CD4-positive, CD25-positive, alpha-beta regulatory T cell (primary cell): Measurements from ENCODE around the gene TP53I11. TPM values are rescaled to one million over a fixed set of nuclear protein-coding genes. Genes with fewer than 3 reads are reported as not detected.

ENCODE experiments used
- ATAC-seq, 2 donors: fragments of 150-1000 bp; cut with Tn5 transposase; one replicate each; pipeline ENCODE4 v1.10.0; 2021; ENCODE audit warnings: low read depth in 2 of 2, moderate number of reproducible peaks in 2 of 2, moderate library complexity in 1 of 2
- DNase-seq, 3 donors: peaks; one replicate each; pipeline versions ENCODE4 v3.0.0 to v3.0.0-alpha.2; 2012 to 2022; ENCODE audit warnings: mixed read lengths in 1 of 3
- H3K27ac ChIP-seq: one replicate; pipeline ENCODE4 v1.7.0; 2013; ENCODE audit warnings: mild to moderate bottlenecking, low read length; ENCODE audit not compliant: insufficient read depth, poor library complexity, severe bottlenecking
- H3K27me3 ChIP-seq: one replicate; pipeline ENCODE4 v1.7.0; 2013; ENCODE audit warnings: low read length; ENCODE audit not compliant: control insufficient read depth, insufficient read depth
- H3K36me3 ChIP-seq: one replicate; pipeline ENCODE4 v1.7.0; 2013; ENCODE audit warnings: mild to moderate bottlenecking, low read length, moderate library complexity; ENCODE audit not compliant: control insufficient read depth, insufficient read depth
- H3K4me1 ChIP-seq: 2 replicates; pipeline ENCODE4 v1.7.0; 2013; ENCODE audit warnings: mild to moderate bottlenecking, low read length; ENCODE audit not compliant: insufficient read depth, control insufficient read depth, poor library complexity, severe bottlenecking
- H3K4me3 ChIP-seq: one replicate; pipeline ENCODE4 v1.7.0; 2013; ENCODE audit warnings: low read depth, mild to moderate bottlenecking, low read length, moderate library complexity
- H3K9me3 ChIP-seq, 2 experiments: 1 replicate in 1 of 2; 2 replicates in 1 of 2; pipeline ENCODE4 v1.7.0; 2013; ENCODE audit warnings: low read length in 2 of 2, mild to moderate bottlenecking in 1 of 2, moderate library complexity in 1 of 2; ENCODE audit not compliant: control insufficient read depth in 2 of 2
- H3K27ac Mint-ChIP-seq, 3 donors: one replicate each; pipeline ENCODE4 v1.8.0; 2020 to 2022; ENCODE audit warnings: mild to moderate bottlenecking in 3 of 3, mixed read lengths in 3 of 3, moderate library complexity in 2 of 3
- H3K27me3 Mint-ChIP-seq: one replicate; pipeline ENCODE4 v1.8.0; 2022; ENCODE audit warnings: mild to moderate bottlenecking, mixed read lengths
- H3K36me3 Mint-ChIP-seq: one replicate; pipeline ENCODE4 v1.8.0; 2020; ENCODE audit warnings: mixed read lengths
- H3K4me1 Mint-ChIP-seq, 4 donors: one replicate each; pipeline ENCODE4 v1.8.0; 2020 to 2022; ENCODE audit warnings: mixed read lengths in 4 of 4, mild to moderate bottlenecking in 1 of 4
- H3K4me3 Mint-ChIP-seq, 4 donors: one replicate each; pipeline ENCODE4 v1.8.0; 2020 to 2022; ENCODE audit warnings: mild to moderate bottlenecking in 4 of 4, mixed read lengths in 4 of 4, moderate library complexity in 3 of 4
- H3K9me3 Mint-ChIP-seq, 7 donors: one replicate each; pipeline ENCODE4 v1.8.0; 2020 to 2022; ENCODE audit warnings: mixed read lengths in 7 of 7, mild to moderate bottlenecking in 3 of 7, moderate library complexity in 2 of 7
- polyA plus RNA-seq, 4 donors: library from polyadenylated mRNA; unstranded; fragments of 300-500 nt; fragmentation: Illumina TruSeq; gene quantifications; one replicate each; pipeline ENCODE4 v1.2.3, GENCODE V29; 2021
- total RNA-seq: library from RNA; stranded (reverse); gene quantifications from one replicate; pipeline ENCODE4 v1.2.3, GENCODE V29; 2022

The TP53I11 gene
- total and polyA plus RNA-seq, 5 donors from 2014 or later = 2.0 to 17.4 (median 2.6) TPM

DNA sequence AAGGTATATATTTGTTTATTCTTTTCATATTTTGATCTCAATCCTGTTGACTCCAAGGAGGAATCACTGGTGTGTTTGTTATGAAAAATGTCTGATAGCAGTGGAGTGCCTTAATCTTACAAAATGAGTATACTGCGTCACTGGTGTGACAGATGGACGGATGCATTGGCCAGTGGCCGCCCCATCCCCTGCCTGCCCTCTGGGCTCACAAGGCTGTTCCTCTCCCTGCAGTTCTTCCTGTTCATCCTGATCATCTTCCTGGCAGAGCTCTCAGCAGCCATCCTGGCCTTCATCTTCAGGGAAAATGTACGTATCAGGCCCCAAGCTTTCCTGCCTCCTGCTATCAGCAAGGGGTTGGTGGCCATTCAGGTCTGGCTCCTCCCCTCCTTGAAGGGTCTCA, 32.9 kb downstream of the TP53I11 start:
- Histone ChIP-seq H3K9me3 (no peaks in the 10 kb centered on the region), H3K36me3 (no peaks in the 10 kb centered on the region), H3K4me3 (no peak overlapping the region), H3K4me1 (no peaks in the 10 kb centered on the region), H3K27ac (no peak overlapping the region), H3K27me3 (no peaks in the 10 kb centered on the region)
- Mint-ChIP-seq H3K4me1 (no peaks in the 10 kb centered on the region), H3K27me3 (peaks cover 5% of the 10 kb centered on the region), H3K9me3 (no peaks in the 10 kb centered on the region), H3K36me3 (peaks cover 22% of the 10 kb centered on the region), H3K27ac (no peak overlapping the region), H3K4me3 (no peak overlapping the region)
- no peak for ATAC-seq
- DNase-seq = no peak

DNA sequence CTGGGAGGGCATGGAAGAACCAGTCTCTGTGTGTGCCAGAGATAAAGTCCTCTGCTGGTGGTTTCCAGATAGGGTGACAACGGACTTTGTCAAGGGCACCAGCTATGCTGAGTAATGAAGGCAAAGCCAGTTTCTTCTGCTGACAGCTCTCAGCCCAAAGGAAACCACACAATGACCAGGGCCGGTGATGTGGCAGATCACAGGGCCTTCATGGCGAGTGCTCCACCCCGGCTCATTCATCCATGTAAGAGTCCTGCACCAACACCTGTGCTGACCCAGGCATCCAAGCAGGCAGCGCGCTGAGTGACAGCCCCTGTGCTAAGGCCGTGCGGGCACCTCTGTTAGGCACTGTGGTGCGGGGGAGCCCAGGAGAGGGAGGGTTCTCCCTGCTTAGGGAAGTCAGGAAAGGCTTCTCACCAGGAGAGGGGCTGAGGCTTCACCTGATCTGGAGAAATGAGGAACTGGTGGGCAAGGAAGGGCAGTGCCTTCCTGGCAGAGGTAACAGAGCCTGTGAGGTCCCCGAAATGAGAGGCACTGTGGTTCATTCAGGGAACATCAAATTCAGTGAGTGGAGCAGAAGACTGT, 33.8 kb downstream of the TP53I11 start:
- Mint-ChIP-seq H3K4me1 (no peaks in the 10 kb centered on the region), H3K4me3 (no peak overlapping the region), H3K27me3 (peaks cover 5% of the 10 kb centered on the region), H3K36me3 (peaks cover 16% of the 10 kb centered on the region), H3K9me3 (no peaks in the 10 kb centered on the region), H3K27ac (no peak overlapping the region)
- Histone ChIP-seq H3K27me3 (no peaks in the 10 kb centered on the region), H3K4me1 (no peaks in the 10 kb centered on the region), H3K4me3 (no peak overlapping the region), H3K9me3 (no peaks in the 10 kb centered on the region), H3K36me3 (no peaks in the 10 kb centered on the region), H3K27ac (no peak overlapping the region)
- ATAC-seq = peak in 1 of 2 donors; percentile 19
- no peak for DNase-seq

DNA sequence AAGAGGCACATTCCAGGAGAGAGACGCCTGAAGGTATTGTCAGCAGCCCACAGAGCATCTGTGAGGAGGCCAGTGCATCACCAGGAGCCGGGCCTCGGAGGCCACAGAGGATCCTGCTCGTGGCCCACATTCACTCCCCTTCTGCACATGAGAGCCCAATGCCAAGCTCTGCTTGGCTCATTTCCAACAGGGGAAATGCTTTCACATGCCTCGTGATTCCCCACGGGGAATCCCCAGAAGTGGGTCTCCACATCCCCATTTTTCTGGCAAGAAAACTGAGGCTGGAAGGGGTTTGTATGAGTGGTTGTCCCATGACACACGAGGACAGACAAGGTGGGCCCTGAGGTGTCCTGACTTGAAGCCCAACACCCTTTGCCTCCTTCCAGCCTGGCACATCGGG, 34.4 kb downstream of the TP53I11 start:
- Mint-ChIP-seq H3K27ac (no peak overlapping the region), H3K4me1 (no peaks in the 10 kb centered on the region), H3K27me3 (peaks cover 3% of the 10 kb centered on the region), H3K9me3 (no peaks in the 10 kb centered on the region), H3K36me3 (peaks cover 14% of the 10 kb centered on the region), H3K4me3 (no peak overlapping the region)
- Histone ChIP-seq H3K4me1 (peaks cover 2% of the 10 kb centered on the region), H3K4me3 (no peak overlapping the region), H3K9me3 (no peaks in the 10 kb centered on the region), H3K27me3 (no peaks in the 10 kb centered on the region), H3K36me3 (no peaks in the 10 kb centered on the region), H3K27ac (no peak overlapping the region)
- ATAC-seq (no peak), DNase-seq (no peak)

DNA sequence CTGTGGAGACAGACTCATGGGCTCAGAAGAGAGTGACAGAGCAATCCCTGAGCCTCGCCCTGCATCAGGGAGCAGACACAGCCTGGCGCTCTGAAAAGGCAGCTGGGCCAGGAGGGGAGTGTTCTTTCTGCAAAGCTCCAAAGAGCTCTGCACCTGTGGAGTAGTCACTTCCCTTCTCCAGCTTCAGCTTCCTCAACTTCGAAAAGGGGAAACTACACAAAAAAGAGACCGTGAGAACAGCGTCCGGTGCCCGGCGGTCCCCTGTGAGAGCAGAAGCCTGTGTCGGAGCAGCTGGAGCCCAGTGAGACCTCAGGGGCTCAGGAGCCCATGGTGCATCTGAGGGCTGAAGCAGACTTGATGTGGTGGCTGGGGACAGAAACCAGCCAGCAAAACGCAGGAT, 35.1 kb downstream of the TP53I11 start:
- no peak overlapping the region for H3K27ac Mint-ChIP-seq
- Histone ChIP-seq H3K36me3 (no peaks in the 10 kb centered on the region), H3K9me3 (no peaks in the 10 kb centered on the region), H3K27me3 (no peaks in the 10 kb centered on the region), H3K4me3 (no peak overlapping the region), H3K27ac (no peak overlapping the region), H3K4me1 (peaks cover 5% of the 10 kb centered on the region)
- no peaks in the 10 kb centered on the region for H3K27me3 Mint-ChIP-seq
- ATAC-seq (no peak), DNase-seq (no peak)
- H3K4me1 Mint-ChIP-seq = peaks cover 0 to 7% (median 2%) of the 10 kb centered on the region in 4 donors
- H3K36me3 Mint-ChIP-seq = peaks cover 15% of the 10 kb centered on the region
- H3K9me3 Mint-ChIP-seq = no peaks in the 10 kb centered on the region
- no peak overlapping the region for H3K4me3 Mint-ChIP-seq

DNA sequence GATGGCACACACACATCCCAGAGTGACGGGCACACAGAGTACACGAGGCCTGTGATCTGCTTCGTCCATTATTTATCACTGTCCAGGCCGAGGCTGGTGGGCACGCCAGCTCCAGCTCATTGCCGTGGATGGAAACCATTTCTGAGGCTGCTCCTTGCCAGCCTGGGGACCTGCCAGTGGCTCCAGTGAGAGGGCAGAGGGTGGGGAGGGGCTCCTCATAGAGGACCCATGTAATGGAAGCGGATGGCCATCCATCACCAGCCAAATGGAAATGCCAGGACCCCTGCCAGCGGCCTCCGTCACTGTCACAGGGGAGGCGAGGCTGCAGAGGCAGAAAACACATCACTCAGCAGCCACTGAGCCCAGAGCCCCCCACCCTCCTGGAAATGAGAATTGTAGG, 35.7 kb downstream of the TP53I11 start:
- H3K9me3 ChIP-seq = no peaks in the 10 kb centered on the region
- ATAC-seq (no peak), DNase-seq (no peak)
- no peak overlapping the region for H3K4me3 ChIP-seq
- H3K36me3 Mint-ChIP-seq = peaks cover 16% of the 10 kb centered on the region
- H3K27me3 Mint-ChIP-seq = no peaks in the 10 kb centered on the region
- no peaks in the 10 kb centered on the region for H3K27me3 ChIP-seq
- no peak overlapping the region for H3K4me3 Mint-ChIP-seq
- no peak overlapping the region for H3K27ac ChIP-seq
- H3K4me1 Mint-ChIP-seq = peaks cover 0 to 9% (median 2%) of the 10 kb centered on the region in 4 donors
- peaks cover 5% of the 10 kb centered on the region for H3K4me1 ChIP-seq
- H3K27ac Mint-ChIP-seq = no peak overlapping the region
- no peaks in the 10 kb centered on the region for H3K9me3 Mint-ChIP-seq
- H3K36me3 ChIP-seq = no peaks in the 10 kb centered on the region

DNA sequence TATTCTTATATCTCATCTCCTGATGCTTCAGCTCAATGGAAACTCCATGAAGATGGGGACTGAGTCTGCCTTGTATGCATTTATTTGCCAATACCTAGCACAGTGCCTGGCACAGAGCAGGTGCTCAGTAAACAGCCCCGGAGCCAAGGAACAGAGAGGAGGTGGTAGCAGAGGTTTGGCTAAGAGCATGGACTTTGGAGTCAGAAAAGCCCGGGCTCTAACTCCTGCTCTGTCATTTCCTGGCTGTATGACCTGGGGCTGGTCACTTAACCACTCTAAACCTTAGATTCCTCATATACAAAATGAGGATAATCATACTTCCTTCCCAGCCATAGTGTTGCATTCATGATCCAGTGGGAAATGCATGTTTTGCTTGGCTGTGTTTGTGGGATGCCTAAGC, 36.6 kb downstream of the TP53I11 start:
- Mint-ChIP-seq H3K36me3 (peaks cover 8% of the 10 kb centered on the region), H3K27ac (no peak overlapping the region), H3K9me3 (no peaks in the 10 kb centered on the region), H3K27me3 (no peaks in the 10 kb centered on the region), H3K4me3 (no peak overlapping the region), H3K4me1 (peaks cover 0 to 9% (median 2%) of the 10 kb centered on the region in 4 donors)
- Histone ChIP-seq H3K9me3 (no peaks in the 10 kb centered on the region), H3K4me1 (peaks cover 5% of the 10 kb centered on the region), H3K36me3 (no peaks in the 10 kb centered on the region), H3K27ac (no peak overlapping the region), H3K27me3 (no peaks in the 10 kb centered on the region), H3K4me3 (no peak overlapping the region)
- no peak for DNase-seq
- no peak for ATAC-seq

DNA sequence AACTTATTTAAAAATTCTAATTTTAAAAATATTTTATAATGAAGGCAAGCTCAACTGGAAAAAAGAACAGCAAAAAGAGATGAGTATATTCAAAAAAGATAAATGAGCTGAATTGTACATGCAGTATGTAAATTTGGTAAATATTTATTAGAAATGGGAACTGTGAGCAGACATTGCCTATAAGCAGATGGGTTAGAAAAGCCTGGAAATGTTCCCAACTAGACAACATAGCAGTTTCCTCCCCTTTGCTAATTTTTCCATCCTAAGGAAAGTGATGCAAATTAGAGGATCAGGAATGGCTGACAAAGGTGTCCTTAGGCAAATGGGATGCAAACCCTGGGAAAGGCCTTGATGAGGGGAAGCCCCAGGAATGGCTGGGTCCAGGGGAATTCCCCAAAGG, 37.2 kb downstream of the TP53I11 start:
- Mint-ChIP-seq H3K27me3 (no peaks in the 10 kb centered on the region), H3K9me3 (no peaks in the 10 kb centered on the region), H3K36me3 (peaks cover 7% of the 10 kb centered on the region), H3K4me1 (peaks cover 0 to 9% (median 2%) of the 10 kb centered on the region in 4 donors), H3K4me3 (no peak overlapping the region), H3K27ac (no peak overlapping the region)
- no peaks in the 10 kb centered on the region for H3K27me3 ChIP-seq
- H3K36me3 ChIP-seq = no peaks in the 10 kb centered on the region
- no peaks in the 10 kb centered on the region for H3K9me3 ChIP-seq
- DNase-seq (no peak), ATAC-seq (no peak)
- H3K27ac ChIP-seq = no peak overlapping the region
- H3K4me3 ChIP-seq = no peak overlapping the region
- H3K4me1 ChIP-seq = peaks cover 5% of the 10 kb centered on the region

DNA sequence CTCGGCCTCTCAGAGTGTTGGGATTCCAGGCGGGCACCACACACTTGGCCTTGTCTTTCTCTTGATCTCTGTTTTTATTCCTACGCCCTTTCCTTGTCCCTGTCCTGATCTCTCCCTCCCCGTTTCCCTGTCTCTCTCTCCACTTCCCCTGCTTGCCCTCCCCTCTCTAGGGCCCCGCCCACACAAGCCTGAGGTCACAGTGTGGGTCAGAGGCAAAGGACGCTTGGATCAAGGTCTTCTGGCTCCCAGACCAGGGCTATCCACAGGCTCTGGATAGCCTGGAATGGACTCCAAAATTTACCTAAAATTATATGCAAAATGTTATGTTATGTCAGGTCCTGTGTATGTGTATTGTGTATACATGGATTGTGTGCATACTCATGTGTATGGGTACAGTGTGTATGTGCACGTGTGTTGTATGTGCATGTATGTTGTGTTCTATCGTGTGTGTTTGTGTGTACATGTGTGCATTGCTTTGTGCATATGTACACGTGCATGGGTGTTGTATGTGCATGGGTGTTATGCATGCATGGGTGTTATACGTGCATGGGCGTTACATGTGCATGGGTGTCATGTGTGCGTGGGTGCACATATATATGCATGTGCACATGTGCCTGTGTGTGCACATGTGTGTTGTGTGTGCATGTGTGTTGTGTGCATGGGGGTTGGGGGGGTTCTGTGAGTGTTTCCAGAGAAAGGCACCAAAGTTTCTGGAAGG, 38.3 kb downstream of the TP53I11 start:
- no peak overlapping the region for H3K4me3 ChIP-seq
- Mint-ChIP-seq H3K4me1 (peaks cover 0 to 9% (median 2%) of the 10 kb centered on the region in 4 donors), H3K4me3 (no peak overlapping the region), H3K36me3 (peaks cover 3% of the 10 kb centered on the region), H3K27me3 (no peaks in the 10 kb centered on the region), H3K9me3 (no peaks in the 10 kb centered on the region), H3K27ac (no peak overlapping the region)
- H3K4me1 ChIP-seq = peaks cover 5% of the 10 kb centered on the region
- DNase-seq = no peak
- no peak overlapping the region for H3K27ac ChIP-seq
- no peak for ATAC-seq
- no peaks in the 10 kb centered on the region for H3K9me3 ChIP-seq
- no peaks in the 10 kb centered on the region for H3K27me3 ChIP-seq
- H3K36me3 ChIP-seq = no peaks in the 10 kb centered on the region
